ENCODE data around the gene CALN1.

GRCh38 chr7:72435366-72435765, 23.2 kb upstream of the CALN1 start:
- TF ChIP-seq HDAC2 (IDR thresholded peaks at IDR 0.05; ENCODE audit: borderline replicate concordance in 1 of 2, low read depth in 2 of 2, low read length in 2 of 2) (no peak), ASH2L (IDR thresholded peaks at IDR 0.05; ENCODE audit: low read length) (no peak), KDM1A (IDR thresholded peaks at IDR 0.05; ENCODE audit: borderline replicate concordance, low read length) (no peak), CTCF (IDR thresholded peaks at IDR 0.05; ENCODE audit: control extremely low read depth in 1 of 3, insufficient read depth in 1 of 3, low read depth in 1 of 3, low read length in 3 of 3) (no peak), POU5F1 (IDR thresholded peaks at IDR 0.05; ENCODE audit: low read depth, low read length) (no peak), SIX5 (IDR thresholded peaks at IDR 0.05; ENCODE audit: low read depth, low read length) (no peak), EZH2 (IDR thresholded peaks at IDR 0.05; ENCODE audit: low read depth, low read length, severe bottlenecking) (no peak), FOSL1 (IDR thresholded peaks at IDR 0.05; ENCODE audit: insufficient read depth, low read depth, low read length) (no peak), EP300 (IDR thresholded peaks at IDR 0.05; ENCODE audit: borderline replicate concordance in 1 of 2, low read depth in 2 of 2, low read length in 2 of 2) (no peak), CEBPB (IDR thresholded peaks at IDR 0.05; ENCODE audit: low read depth, low read length) (no peak), ATF3 (IDR thresholded peaks at IDR 0.05; ENCODE audit: insufficient read depth, low read depth, low read length) (no peak)

Data from H1 (cell line).